ENCODE measurements around the gene FOXC1.

DNA sequence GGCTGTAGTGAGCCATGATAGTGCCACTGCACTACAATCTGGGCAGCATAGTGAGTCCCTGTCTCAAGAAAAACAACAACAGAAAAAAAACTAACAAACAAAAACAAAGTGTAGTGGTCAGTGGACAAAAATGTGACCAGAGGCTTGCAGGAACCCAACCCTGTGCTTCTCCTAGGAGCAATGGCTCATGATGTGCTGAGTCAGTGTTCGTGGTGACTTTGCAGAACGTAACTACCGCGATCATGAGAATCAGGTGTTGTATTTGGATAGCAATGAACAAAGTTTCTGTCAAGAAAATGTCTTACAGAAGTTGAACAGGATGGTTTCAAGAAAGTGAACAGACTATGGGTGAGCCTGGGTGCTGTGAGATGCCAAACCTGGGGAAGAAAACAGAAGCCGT, 18.5 kb upstream of the FOXC1 start:
- TF ChIP-seq CTCF (IDR thresholded peaks at IDR 0.05) = no peak
- TF ChIP-seq POLR2A (IDR thresholded peaks at IDR 0.05) = no peak

Measured in transverse colon (tissue), 3 donors.